Sigmoid colon (tissue), 4 donors: ENCODE data around the gene GRM8.

Experiments
- EP300 ChIP-seq, 4 donors: sonication (generic); formaldehyde crosslinking; IDR thresholded peaks; one replicate each; pipeline ENCODE4 v1.6.1; 2017; ENCODE audit warnings: antibody characterized with exemption in 4 of 4
- TF ChIP-seq, protein P1 (sequence below), 4 experiments: fragments of 450-650 bp in 3 of 4; fragments of 200-600 bp in 1 of 4; IDR thresholded peaks; one replicate each; pipeline ENCODE4 v1.5.1; 2016 to 2019; ENCODE audit warnings: antibody characterized with exemption in 4 of 4, mild to moderate bottlenecking in 3 of 4, moderate library complexity in 2 of 4

- TF ChIP-seq, protein P1, sequence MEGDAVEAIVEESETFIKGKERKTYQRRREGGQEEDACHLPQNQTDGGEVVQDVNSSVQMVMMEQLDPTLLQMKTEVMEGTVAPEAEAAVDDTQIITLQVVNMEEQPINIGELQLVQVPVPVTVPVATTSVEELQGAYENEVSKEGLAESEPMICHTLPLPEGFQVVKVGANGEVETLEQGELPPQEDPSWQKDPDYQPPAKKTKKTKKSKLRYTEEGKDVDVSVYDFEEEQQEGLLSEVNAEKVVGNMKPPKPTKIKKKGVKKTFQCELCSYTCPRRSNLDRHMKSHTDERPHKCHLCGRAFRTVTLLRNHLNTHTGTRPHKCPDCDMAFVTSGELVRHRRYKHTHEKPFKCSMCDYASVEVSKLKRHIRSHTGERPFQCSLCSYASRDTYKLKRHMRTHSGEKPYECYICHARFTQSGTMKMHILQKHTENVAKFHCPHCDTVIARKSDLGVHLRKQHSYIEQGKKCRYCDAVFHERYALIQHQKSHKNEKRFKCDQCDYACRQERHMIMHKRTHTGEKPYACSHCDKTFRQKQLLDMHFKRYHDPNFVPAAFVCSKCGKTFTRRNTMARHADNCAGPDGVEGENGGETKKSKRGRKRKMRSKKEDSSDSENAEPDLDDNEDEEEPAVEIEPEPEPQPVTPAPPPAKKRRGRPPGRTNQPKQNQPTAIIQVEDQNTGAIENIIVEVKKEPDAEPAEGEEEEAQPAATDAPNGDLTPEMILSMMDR (IDR thresholded peaks at IDR 0.05): no peak
- TF ChIP-seq EP300 (IDR thresholded peaks at IDR 0.05): no peak
These were observed at the start of gene GRM8 for GRCh38 chr7:127252778-127253280.
